SH-SY5Y (cell line): ENCODE data around the gene ANKRD39.

Experiments
- GATA2 ChIP-seq: IDR thresholded peaks from 2 replicates; pipeline ENCODE4 v1.6.1; 2011; ENCODE audit warnings: mild to moderate bottlenecking, low read depth, low read length
- GATA3 ChIP-seq: IDR thresholded peaks from 2 replicates; pipeline ENCODE4 v1.6.1; 2011; ENCODE audit warnings: low read depth, mild to moderate bottlenecking, low read length, moderate library complexity

DNA sequence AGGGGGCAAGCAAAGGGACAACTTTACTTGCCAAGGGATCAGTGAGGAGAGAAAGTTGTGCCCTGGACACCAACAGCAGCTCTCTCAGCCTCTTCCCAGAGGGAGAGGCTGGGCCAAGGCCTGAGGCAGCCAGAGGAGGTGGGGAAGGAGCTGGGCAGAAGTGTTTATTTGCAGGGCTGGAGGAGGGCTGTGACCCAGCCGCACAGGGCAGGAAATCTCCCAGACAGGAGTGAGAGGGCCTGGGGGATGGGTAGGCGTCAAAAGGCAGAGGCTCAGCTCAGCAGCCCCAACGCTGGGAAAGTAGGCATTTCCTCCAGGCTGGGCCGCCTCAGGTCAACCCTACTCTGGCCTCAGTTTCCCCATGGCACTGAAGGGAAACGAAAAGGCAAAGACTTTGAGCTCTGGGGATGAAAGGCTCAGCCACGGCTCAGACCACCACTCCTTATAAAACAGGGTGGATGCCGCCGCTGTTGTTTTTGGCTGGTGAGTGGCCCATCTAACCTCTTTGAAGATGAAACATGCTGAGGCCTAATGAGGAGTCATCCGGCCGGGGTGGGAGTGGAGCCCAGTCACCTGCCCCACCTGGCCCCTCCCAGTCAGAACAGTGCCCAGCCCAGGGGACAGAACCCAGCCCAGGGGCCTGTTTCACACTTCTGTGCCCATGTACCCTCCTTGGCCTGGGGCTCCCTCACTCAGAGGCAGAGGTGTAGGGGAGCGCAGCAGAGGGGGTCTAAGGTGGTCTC is 33.9 kb upstream of the ANKRD39 start:
- TF ChIP-seq GATA3 (no peak), GATA2 (no peak)
